Measurements from ENCODE around the gene MATN4. TPM values are rescaled to one million over a fixed set of nuclear protein-coding genes. Genes with fewer than 3 reads are reported as not detected.

Gene MATN4
- total and polyA plus RNA-seq, 2 of the 13 experiments (the other 11 are each of a cell fraction or from before 2014, with no cell fraction given), result not detected

DNA sequence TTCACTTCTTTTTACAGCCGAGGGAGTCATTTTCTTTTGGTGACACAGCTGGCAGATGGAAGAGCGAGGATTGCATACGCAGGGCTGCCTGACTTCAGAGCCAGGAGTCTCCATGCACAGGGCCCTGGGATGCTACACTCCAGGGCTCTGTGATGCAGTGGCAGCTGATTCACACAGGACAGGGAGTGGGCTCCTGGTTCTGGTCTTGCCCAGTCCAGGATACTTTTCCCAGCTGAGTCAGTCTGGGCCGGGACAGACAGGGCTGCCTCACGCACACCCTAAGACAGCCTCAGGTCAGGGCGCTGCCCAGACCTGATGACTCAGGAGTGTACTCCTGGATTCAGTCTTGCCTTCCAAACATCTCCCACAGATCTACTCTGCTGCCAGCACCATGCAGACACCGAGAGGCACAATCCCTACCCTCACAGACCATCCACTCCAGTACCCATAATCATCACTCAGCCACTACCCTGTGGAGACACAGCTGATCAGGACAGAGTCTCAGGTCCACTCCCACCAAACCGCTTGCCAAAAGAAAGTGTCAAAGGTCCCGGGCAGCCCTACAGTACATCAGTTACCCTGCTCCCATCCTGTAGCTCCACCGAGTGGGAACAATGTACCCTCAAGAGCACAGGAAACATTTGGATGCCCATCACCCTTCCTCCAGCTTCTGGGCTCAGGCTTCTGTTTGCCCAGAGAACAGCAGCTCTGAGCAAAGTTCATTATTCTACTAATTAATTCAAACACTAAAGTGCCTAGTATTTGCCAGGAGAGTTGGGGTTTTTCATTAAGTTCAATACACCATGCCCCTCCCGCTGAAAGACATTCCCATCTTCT lies 28.6 kb upstream of the MATN4 start:
- POLR2A ChIA-PET, result interaction anchor here (1.1 to 23.9 kb wide), 10 partner anchors 7 to 545 kb away, joined by 3 to 1422 read pairs (median 12); partner anchors contain the start of genes DNTTIP1, PIGT, SDC4 and SYS1
- Histone ChIP-seq H3K4me2 (ENCODE audit: low read depth, low read length) (peak overlapping the region; percentile 84), H3K9me3 (ENCODE audit: low read length) (no peaks in the 10 kb centered on the region), H3K9ac (ENCODE audit: insufficient read depth, low read depth, low read length) (peak overlapping the region; percentile 70), H3K27ac (ENCODE audit: extremely low read length, insufficient read depth, low read length) (peak overlapping the region; percentile 80), H3K4me1 (ENCODE audit: insufficient read depth, low read length) (peaks cover 59% of the 10 kb centered on the region), H3K79me2 (ENCODE audit: insufficient read depth, low read length) (peaks cover 37% of the 10 kb centered on the region), H3K36me3 (replicated peaks in 1 of 2; ENCODE audit: control insufficient read depth in 1 of 2, insufficient read depth in 2 of 2, low read length in 2 of 2) (peaks cover 10 to 19% of the 10 kb centered on the region in 2 experiments; a peak in 4 of 5 replicates), H4K20me1 (ENCODE audit: insufficient read depth, low read length) (no peaks in the 10 kb centered on the region), H3K4me3 (replicated peaks in 1 of 3; ENCODE audit: insufficient read depth in 1 of 3, low read depth in 2 of 3, low read length in 3 of 3) (peak overlapping the region; percentile 31 to 57 (median 32)), H2AFZ (ENCODE audit: low read length) (no peak overlapping the region), H3K27me3 (ENCODE audit: control insufficient read depth in 1 of 2, insufficient read depth in 2 of 2, low read length in 2 of 2) (no peaks in the 10 kb centered on the region)
- in situ Hi-C loops (cut with HindIII; ENCODE audit: extremely low pct_ligation_motif_present, low pct_unique_long_range_greater_than_20kb) (no loop called here), intact Hi-C loops (cut with micrococcal nuclease; ENCODE audit: unreplicated experiment) (loop anchor here (1.0 to 2.0 kb wide), 2 partner anchors 14 to 23 kb away; no protein-coding TSS in a partner anchor)
- whole genome bisulfite sequencing (ENCODE audit: low lambda C conversion rate), result 55% methylated on average over 10 of the region's 11 CpGs
- ATAC-seq, result peak; percentile 65
- DNase-seq (ENCODE audit: low spot score), result peak; percentile 88
- no TSS peak for BruUV-seq (replicated peaks)
- FAIRE-seq, result peak; percentile 95
- CTCF ChIA-PET (ENCODE audit: low intra/inter-chr PET ratio, low total read pairs), result interaction anchor here (0.8 kb wide), 1 partner anchor 13 kb away, joined by 3 read pairs; no protein-coding TSS in a partner anchor
- TF ChIP-seq ZNF329 (CRISPR knock-in tag; IDR thresholded peaks at IDR 0.05; ENCODE audit: low read depth) (no peak), ZNF788 (CRISPR knock-in tag; IDR thresholded peaks at IDR 0.05; ENCODE audit: borderline replicate concordance) (peak; percentile 73; the same call in 1 of the 2 replicates), ZNF33B (CRISPR knock-in tag; IDR thresholded peaks at IDR 0.05) (0 out of 2 replicates have a peak, but pooled peaks have one; percentile 41), SP4 (CRISPR knock-in tag; IDR thresholded peaks at IDR 0.05) (peak; percentile 68), TBX2 (CRISPR knock-in tag; IDR thresholded peaks at IDR 0.05; ENCODE audit: borderline replicate concordance) (peak; percentile 70), ZFP62 (CRISPR knock-in tag; IDR thresholded peaks at IDR 0.05) (no peak; the same call in 1 of the 2 replicates), AGO2 (optimal IDR thresholded peaks at IDR 0.05; ENCODE audit: low read depth, low read length) (peak; percentile 26)
- TF ChIP-seq, protein P1, sequence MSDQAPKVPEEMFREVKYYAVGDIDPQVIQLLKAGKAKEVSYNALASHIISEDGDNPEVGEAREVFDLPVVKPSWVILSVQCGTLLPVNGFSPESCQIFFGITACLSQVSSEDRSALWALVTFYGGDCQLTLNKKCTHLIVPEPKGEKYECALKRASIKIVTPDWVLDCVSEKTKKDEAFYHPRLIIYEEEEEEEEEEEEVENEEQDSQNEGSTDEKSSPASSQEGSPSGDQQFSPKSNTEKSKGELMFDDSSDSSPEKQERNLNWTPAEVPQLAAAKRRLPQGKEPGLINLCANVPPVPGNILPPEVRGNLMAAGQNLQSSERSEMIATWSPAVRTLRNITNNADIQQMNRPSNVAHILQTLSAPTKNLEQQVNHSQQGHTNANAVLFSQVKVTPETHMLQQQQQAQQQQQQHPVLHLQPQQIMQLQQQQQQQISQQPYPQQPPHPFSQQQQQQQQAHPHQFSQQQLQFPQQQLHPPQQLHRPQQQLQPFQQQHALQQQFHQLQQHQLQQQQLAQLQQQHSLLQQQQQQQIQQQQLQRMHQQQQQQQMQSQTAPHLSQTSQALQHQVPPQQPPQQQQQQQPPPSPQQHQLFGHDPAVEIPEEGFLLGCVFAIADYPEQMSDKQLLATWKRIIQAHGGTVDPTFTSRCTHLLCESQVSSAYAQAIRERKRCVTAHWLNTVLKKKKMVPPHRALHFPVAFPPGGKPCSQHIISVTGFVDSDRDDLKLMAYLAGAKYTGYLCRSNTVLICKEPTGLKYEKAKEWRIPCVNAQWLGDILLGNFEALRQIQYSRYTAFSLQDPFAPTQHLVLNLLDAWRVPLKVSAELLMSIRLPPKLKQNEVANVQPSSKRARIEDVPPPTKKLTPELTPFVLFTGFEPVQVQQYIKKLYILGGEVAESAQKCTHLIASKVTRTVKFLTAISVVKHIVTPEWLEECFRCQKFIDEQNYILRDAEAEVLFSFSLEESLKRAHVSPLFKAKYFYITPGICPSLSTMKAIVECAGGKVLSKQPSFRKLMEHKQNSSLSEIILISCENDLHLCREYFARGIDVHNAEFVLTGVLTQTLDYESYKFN (CRISPR knock-in tag; conservative IDR thresholded peaks at IDR 0.05), result peak; percentile 82
- TF ChIP-seq, protein P2, sequence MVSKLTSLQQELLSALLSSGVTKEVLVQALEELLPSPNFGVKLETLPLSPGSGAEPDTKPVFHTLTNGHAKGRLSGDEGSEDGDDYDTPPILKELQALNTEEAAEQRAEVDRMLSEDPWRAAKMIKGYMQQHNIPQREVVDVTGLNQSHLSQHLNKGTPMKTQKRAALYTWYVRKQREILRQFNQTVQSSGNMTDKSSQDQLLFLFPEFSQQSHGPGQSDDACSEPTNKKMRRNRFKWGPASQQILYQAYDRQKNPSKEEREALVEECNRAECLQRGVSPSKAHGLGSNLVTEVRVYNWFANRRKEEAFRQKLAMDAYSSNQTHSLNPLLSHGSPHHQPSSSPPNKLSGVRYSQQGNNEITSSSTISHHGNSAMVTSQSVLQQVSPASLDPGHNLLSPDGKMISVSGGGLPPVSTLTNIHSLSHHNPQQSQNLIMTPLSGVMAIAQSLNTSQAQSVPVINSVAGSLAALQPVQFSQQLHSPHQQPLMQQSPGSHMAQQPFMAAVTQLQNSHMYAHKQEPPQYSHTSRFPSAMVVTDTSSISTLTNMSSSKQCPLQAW (CRISPR knock-in tag; IDR thresholded peaks at IDR 0.05), result peak; percentile 54; the same call in 1 of the 2 replicates
- TF ChIP-seq, protein P3, sequence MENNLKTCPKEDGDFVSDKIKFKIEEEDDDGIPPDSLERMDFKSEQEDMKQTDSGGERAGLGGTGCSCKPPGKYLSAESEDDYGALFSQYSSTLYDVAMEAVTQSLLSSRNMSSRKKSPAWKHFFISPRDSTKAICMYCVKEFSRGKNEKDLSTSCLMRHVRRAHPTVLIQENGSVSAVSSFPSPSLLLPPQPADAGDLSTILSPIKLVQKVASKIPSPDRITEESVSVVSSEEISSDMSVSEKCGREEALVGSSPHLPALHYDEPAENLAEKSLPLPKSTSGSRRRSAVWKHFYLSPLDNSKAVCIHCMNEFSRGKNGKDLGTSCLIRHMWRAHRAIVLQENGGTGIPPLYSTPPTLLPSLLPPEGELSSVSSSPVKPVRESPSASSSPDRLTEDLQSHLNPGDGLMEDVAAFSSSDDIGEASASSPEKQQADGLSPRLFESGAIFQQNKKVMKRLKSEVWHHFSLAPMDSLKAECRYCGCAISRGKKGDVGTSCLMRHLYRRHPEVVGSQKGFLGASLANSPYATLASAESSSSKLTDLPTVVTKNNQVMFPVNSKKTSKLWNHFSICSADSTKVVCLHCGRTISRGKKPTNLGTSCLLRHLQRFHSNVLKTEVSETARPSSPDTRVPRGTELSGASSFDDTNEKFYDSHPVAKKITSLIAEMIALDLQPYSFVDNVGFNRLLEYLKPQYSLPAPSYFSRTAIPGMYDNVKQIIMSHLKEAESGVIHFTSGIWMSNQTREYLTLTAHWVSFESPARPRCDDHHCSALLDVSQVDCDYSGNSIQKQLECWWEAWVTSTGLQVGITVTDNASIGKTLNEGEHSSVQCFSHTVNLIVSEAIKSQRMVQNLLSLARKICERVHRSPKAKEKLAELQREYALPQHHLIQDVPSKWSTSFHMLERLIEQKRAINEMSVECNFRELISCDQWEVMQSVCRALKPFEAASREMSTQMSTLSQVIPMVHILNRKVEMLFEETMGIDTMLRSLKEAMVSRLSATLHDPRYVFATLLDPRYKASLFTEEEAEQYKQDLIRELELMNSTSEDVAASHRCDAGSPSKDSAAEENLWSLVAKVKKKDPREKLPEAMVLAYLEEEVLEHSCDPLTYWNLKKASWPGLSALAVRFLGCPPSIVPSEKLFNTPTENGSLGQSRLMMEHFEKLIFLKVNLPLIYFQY (CRISPR knock-in tag; IDR thresholded peaks at IDR 0.05; ENCODE audit: borderline replicate concordance), result 0 out of 2 replicates have a peak, but pooled peaks have one; percentile 35
- TF ChIP-seq, protein P4, sequence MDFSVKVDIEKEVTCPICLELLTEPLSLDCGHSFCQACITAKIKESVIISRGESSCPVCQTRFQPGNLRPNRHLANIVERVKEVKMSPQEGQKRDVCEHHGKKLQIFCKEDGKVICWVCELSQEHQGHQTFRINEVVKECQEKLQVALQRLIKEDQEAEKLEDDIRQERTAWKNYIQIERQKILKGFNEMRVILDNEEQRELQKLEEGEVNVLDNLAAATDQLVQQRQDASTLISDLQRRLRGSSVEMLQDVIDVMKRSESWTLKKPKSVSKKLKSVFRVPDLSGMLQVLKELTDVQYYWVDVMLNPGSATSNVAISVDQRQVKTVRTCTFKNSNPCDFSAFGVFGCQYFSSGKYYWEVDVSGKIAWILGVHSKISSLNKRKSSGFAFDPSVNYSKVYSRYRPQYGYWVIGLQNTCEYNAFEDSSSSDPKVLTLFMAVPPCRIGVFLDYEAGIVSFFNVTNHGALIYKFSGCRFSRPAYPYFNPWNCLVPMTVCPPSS (IDR thresholded peaks at IDR 0.05), result no peak
